HG03442 (cell line): ENCODE measurements around the gene MANF.
"Not testable (repeated sequence)": the region's sequence is repeated elsewhere in the genome, so short reads cannot be mapped to it uniquely, and the experiment has no call there.

Source experiments
- ATAC-seq: cut with Tn5 transposase; IDR thresholded peaks from one replicate; pipeline ENCODE4 v1.9.1; 2021; ENCODE audit warnings: mild to moderate bottlenecking, moderate library complexity; ENCODE audit not compliant: unreplicated experiment

MANF gene

DNA sequence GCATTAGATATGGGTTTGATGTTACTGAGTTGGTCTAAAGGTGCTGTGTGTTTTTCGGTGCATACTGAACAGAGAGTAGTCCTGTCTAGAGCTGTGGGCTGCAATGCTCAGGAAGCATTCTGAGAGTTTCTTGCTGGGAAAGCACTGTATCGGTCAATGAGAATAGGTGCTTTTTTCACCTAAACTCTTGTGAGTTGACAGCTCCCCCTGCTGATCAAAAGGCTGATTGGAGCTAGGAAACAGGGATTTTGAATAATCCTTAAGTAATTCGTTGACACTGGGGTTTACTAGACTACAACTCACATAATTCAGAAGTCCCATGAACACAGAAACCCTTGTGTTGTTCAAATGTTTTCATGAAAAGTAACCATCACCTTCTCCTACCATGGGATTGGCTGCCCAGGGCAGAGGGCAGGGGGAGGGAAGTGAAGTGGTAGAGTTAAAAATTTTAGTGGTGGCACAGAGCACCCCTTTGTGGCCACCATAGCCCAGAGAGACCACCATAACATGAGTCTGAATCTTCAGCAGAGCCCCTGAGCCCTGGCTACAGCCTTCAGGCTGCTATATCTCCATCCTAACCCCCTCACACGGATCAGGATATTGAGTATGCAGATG, 13.0 kb upstream of the MANF start:
- ATAC-seq = no peak

DNA sequence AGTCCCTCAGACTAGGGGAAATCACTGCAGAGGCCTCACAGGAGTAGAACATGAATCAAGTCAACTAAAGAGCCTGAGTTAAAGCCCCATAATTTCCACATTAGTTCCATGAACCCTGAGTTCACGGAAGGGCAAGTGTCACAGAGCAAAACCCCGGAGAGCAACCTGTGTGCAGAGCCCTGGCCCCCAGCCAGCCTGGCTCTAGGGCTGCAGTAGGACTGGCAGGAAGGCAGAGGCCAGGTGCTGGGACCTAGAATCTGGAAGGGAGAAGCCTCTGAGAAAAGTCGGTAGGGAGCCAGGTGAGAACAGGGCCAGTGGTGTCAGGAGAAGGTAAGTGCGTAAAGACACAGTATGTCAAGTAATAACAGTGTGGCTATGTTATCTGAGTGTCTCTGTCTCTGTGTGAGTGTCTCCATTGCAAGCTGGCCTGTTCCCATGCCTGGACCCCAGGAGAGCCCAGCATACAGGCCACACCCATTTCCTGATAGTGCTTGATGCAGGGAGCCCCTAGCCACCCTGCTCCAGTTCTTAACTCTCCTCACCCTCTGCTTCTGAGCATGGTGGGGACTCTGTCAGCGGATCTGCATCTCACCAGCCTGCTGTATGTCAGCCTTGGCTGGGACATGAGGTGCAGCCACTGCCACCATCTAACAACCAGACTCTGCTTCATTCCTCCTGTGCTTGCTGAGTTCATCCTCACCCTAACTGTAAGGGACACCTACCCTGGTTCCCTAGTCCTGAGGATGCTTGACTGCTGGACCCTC, 11.3 kb upstream of the MANF start:
- no peak for ATAC-seq

DNA sequence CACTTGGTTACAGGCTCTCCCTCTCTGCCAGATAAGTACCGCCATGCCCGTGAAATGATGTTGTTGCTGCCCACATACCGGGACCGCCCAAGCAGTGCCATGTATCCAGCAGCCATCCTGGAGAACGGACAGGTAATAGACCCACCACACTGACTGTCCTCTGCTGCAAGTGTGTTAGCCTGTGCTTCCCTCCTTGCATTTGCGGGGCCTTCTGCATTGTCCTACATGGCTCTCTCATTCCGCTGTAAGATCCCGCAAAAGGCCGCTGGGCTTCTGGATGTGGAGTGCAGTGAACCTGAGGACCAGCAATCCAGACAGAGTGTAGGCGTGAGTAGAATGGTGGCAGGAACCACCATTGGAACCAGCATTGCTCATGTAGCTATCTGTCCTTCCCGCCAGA, 10.6 kb upstream of the MANF start:
- no peak for ATAC-seq

DNA sequence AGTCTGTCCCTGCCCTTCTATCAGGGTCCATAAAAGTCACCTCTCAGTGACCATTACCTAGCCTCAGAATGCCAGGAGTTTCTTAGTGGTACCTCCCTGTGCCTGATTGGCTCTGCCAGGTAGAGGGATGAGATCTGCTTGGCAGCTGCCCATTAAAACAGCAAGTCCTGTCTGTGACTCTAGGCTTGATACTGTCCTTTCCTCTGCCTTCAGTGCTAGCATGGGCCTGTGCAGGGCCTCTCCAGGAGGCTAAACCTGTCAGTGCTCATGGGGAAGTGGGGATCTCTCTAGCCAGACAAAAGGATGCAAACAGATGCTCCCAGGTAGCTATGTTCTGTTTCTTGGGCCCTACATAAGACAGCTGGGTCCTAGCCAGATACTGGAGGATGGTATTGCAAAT, 10.0 kb upstream of the MANF start:
- no peak for ATAC-seq

DNA sequence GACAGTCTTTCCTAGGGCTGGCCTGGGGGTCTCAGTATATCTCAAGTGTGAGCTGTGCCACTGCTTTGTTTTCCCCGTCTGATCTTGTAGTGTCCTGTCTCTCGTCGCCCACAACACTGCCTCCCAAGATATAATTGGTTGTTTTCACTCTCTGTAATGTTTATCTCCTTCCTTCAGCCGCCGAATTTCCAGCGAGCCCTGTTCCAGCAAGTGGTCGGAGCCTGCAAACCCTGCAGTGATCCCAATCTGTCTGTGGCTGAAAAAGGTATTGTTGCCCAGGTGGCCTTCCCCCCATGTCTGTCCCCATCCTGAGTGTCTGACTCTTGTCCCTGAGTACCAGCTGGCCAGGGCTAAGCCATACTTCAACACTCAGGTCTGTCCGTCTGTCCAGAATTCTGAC, 9.5 kb upstream of the MANF start:
- no peak for ATAC-seq

DNA sequence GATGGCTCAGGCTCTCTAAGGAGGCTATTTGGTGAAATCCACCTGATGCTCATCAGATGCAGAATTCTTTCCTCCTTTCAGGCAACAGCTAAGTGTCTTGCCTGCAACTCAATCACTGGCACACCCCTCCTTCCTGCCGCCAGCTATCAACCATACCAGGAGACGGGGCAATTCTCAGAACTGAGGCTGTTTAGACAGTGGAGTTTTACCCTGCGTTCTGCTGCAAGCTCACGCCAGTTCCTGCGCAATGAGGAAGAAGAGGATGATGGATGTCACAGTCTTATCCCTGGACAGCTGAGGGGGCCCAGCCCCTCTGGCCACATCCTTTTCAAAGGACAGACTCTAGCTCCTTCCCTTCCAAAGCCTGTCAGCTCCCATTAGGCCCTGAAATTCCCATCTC, 7.0 kb upstream of the MANF start:
- no peak for ATAC-seq

DNA sequence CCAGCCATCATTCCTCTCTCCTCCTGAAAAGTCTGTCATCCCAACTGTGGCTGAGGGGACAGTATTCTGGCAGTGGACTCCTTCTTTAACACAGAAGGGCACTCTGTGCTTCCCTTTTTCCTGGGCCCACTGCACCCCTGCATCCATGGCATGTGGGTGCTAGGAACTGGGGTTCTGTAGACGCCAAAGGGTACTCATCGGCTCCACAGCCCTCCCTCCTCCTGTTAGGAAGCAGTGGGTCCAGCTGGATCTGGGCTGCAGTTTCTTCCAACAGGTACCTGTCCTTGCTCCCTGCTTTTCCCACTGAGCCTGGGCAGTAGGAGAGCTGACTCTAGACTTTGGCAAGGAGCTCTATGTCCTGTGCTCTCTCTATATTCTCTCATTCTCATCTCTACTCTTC, 6.4 kb upstream of the MANF start:
- no peak for ATAC-seq

DNA sequence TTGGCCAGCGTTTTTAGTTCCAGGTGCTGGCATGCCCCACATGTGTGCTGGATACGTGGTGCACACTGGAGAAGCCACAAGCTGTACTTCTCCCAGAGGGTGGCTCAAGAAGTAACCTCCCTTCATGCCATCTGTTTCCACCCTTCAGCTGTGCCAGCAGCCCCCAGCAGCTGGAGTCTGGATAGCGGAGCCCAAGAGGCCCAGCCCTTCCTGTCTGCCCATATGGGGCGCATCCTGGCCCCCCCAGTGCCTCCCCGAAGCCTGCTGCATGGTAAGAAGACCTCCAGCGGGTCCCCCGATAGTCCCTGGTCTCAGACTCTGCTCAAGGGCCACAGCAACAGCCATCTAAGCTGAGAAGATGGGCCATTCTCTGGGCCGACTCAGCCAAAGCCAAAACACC, 5.8 kb upstream of the MANF start:
- ATAC-seq = no peak

DNA sequence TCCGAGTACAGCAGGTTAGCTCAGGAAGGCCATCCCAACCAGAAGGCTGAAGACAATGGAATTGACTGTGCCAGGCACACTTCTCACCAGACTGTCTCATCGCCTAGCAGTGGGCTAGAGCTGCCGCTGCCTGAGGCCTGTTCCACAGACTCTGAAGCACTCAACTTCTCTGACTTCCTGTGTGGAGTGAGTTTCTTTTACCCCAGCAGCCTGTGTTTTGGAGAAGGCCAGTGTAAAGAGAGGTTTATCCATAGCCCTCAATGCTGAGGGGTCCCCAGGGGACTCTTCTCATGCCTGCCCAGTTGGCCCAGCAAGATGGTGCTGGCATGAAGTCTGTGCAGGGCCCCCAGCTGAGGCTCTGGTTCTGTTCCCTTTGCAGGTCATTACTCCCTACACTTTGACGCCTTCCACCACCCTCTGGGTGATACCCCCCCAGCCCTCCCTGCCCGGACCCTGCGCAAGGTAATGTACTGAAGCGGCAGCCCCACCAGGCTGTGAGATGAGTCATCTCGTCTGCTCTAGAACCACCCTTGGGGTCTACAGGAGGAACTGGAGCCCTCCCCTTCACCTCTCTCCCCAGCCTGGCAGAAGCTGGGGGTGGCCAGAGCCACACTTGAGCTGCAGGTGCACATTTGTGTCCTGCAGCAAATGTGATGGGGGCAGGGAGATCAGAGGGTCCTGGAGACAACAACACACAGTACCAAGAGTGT, 5.2 kb upstream of the MANF start:
- ATAC-seq = no peak

DNA sequence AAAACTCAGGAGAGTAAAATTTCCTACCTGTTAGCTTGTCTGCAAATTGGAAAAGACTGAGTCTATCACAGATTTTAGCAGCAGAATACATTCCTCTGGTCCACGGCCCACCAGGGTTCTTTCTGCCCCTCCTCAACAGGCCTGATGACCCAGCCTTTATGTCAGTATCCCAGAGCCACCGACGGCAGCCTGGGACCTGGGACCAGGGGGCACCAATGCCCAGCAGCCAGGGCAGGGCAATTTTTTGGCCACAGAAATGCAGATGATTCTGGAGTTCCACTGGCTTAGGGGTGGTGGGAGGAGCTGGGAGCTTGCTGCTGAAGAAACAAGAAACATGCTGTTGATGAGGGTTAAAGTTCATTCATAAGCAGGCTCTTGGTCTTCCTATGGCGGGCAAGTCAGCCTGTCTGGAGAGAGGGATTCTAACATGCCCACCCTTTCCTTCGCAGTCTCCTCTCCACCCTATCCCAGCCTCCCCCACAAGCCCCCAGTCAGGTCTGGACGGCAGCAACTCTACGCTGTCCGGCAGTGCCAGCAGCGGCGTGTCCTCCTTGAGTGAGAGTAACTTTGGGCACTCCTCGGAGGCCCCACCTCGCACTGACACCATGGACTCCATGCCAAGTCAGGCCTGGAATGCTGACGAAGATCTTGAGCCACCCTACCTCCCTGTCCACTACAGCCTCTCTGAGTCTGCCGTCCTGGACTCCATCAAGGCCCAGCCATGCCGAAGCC, 4.3 kb upstream of the MANF start:
- no peak for ATAC-seq

DNA sequence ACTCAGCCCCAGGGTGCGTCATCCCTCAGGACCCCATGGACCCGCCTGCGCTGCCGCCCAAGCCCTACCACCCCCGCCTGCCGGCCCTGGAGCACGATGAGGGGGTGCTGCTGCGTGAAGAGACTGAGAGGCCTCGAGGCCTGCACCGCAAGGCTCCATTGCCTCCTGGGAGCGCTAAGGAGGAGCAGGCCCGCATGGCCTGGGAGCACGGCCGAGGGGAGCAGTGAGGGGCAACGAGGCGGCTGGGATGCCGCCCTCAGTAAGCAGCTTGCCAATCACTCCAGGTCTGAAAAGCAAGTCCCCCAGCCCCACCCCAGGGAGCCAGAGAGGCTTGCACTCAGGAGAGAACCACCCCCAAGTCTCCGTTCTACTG, 3.8 kb upstream of the MANF start:
- no peak for ATAC-seq

DNA sequence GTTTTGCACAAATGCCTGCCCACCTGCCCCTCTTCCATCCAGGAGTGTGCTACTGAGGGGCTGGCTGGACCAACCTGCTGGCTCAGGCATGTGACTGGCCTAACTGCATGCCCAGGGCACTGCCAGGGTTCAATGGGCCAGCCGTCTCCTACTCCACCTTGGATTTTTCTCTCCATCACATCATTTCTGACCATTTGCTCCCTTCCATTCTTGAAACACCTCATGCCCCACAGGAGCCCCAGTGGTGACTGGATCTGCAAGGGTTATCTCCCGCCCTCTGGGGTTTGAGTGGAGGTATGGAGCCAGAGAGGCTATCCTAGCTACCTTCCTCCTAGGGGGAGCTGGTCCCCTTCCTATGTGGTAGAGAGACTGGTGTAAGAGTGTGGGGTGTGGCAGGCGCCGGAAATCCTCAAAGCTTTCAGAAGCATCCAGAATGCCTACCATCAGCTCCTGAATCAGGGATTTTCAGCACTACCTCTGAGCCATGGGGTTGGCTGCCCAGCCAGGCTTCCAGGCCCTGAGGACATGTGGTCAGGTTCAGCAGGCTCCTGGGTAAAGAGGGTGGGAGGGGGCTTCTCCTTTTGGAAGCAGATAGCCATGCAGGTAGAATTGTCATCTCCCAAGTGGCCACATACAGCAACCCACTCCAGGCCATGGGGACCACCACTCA, 2.9 kb upstream of the MANF start:
- ATAC-seq = no peak

DNA sequence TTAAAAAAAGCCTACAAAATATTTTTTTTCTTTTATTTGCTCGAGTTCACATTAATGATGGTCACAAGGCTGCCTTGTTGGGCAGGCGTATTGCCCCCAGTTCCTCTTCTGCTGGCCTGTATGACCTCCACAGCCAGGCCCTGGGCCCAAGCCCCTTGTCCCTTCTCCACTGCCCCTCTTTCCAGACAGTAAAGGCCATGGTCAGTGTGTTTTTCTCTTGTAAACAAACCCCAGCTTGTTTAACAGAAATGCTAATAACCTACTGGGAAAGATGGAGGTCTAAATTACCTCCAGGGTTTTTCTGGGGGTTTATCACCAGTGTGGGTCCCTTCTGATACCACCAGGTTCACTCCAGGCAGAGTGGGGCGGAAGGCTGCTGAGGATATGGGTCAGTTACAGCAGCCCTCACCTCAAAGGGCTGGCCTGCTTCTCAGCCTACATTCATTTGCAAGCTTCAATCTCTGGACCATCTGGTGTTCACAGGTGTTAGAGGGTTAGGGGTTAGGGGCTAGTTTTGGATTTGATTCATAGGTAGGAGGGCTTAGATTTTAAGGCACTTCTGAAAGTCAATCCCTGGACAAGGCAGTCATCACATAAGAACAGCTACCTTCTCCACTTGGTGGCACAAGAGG, 2.0 kb upstream of the MANF start:
- ATAC-seq = no peak

DNA sequence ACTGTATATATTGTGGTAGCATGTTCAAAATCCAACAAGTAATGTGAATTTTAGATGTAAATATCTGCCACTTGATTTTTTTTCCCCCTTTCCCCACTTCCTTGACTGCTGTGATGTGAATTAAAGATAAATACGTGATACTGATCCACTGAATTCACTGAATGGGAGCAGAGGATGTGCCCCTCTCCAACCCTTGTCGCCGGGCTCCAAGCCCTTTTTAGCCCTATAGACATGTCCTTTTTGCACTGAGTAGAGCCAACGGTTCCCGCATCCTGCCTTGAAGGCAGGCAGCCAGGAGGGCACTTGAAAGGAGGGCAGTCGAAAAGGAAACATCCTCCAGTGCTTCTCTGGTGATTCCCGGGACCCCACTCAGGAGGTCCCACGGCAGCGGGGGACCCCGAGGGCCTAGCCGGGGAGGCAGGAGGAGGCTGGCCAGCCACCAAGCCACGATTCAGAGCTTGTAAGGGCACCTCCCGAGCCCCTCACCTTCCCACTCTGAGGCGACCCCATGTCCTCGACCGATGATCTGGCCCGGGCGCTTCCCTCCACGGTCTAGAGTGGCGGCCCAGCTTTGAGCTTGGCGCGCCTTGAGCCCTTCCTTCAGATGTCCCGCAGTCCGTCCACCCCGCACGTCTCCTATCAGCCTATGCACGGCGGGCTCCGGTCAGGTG, 901 bp upstream of the MANF start:
- peak; percentile 7 for ATAC-seq

DNA sequence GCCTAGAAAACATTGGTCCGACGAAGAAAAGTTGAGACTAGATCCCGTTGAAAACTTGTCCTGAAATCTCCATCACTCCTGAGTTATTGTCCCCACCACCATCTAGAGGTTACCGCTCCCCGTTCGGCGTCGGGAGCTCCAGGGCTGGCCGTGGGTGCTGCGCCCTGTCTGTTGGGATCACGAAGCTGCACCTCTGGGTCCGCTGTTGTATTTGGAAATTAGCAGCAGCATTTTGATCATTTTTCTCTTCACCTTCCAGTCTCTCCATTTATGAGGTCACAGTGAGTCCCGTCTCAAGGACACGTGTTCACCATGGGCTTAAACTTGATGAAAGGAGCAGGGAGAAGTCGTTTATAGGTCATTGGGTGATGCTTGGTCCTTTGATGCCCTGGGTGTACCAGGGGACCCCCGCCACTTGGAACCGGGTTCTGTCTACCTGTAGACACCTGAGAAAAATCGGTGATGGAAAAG, 565 bp downstream of the MANF start:
- ATAC-seq = no peak

DNA sequence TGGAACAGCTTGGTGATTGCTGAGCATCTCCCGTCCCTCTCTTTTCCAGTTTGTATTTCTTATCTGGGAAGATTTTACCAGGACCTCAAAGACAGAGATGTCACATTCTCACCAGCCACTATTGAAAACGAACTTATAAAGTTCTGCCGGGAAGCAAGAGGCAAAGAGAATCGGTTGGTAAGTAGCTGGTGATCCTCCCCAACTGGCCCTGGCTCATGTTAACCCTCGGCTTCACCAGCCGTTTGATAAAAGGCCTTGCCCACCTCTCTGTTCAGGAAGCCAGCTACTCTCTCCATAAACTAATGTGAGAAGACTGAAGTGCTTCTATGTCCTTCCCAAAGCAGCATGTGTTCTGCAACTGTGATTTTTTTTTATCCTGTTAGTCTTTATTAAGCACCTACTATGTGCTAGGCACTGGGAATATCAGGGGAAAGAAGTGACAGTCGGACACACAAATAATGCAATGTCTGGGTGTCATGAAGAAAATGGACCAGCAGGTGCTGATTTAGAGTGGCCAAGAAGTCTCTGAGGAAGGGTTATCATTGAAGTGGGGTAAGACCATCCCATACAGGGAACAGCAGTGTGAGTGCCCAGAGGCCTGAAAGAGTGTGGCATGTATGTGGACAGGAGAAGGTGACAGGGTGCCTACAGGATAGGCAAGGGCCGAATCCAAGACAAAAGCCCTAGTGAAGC, 1.2 kb downstream of the MANF start:
- ATAC-seq = no peak

DNA sequence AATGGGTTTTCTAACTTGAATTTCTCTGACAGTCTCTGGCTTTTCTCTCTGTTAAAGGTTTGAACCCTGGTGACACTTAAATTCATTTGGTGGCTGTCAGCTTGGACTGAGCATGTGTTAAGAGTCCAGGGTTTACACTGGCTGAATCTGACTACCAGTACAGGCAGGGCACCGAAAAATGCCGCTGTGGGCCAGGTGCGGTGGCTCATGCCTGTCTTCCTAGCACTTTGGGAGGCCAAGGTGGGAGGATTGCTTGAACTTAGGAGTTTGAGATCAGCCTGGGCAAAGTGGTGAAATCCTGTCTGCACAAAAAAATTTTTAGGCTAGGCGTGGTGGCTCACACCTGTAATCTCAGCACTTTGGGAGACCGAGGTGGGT, 1.8 kb downstream of the MANF start:
- ATAC-seq = no peak

DNA sequence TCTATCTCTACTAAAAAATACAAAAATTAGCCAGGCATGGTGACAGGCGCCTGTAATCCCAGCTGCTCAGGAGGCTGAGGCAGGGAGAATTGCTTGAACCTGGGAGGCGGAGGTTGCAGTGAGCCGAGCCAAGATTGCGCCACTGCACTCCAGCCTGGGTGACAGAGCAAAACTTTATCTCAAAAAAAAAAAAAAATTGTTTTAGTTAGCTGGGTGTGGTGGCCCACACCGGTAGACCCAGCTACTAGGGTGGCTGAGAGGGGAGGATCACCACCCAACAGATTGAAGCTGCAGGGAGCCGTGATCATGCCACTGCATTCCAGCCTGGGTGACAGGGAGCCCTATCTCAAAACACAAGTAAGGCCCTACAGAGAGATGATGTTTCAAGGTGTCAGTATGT, 2.2 kb downstream of the MANF start:
- not testable (repeated sequence) for ATAC-seq

DNA sequence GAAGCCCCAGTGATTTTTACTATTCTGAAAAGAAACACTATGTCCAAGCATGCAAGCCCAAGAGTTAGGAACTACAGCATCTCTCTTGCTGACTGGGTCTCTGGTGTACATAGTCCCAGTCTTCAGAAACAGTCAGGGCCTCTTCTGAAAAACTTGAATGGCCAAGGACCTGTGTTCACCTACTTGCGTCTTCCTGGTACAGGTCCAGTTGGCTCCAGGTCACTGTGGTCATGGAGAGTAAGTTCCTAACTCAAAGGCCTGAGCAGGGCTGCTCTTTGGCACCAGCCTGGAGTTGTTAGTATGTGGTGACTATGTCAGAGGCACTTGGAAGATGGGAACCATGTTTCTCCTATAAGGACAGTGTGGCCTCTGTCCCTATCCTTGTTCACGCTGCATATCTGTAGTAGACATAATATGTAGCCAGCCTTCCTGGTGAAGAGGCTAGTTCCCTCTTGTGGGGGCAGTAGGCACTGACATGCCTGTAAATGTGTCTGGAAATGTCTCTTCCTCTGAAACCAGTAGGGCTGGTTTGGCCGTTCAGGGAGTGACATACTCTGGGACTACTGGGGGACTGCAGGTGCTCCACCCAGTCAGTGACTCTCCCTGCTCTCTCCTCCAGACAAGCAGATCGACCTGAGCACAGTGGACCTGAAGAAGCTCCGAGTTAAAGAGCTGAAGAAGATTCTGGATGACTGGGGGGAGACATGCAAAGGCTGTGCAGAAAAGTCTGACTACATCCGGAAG, 3.4 kb downstream of the MANF start:
- no peak for ATAC-seq
